Activated naive CD4-positive, alpha-beta T cell treated with anti-CD3 and anti-CD28 coated beads for 36 hours (primary cell): Measurements from ENCODE around the gene FAM13C. TPM values are rescaled to one million over a fixed set of nuclear protein-coding genes. Genes with fewer than 3 reads are reported as not detected.
"Not testable (repeated sequence)": the region's sequence is repeated elsewhere in the genome, so short reads cannot be mapped to it uniquely, and the experiment has no call there.

Experiments used
- CTCF ChIA-PET: fragments of 350-600 bp; sonication (Branson Sonifier 250); formaldehyde crosslinking; loops from one replicate; lab custom pipeline; 2021; ENCODE audit warnings: antibody characterized with exemption; lab: Charles Lee
- DNase-seq: peaks from one replicate; pipeline ENCODE4 v3.0.0-alpha.2; 2020
- H3K27ac Mint-ChIP-seq: one replicate; pipeline ENCODE4 v1.8.0; 2021; ENCODE audit warnings: mild to moderate bottlenecking, mixed read lengths
- H3K27me3 Mint-ChIP-seq: one replicate; pipeline ENCODE4 v1.8.0; 2021; ENCODE audit warnings: low read depth, mixed read lengths
- H3K36me3 Mint-ChIP-seq: one replicate; pipeline ENCODE4 v1.8.0; 2021; ENCODE audit warnings: low read depth, mixed read lengths
- H3K4me1 Mint-ChIP-seq: one replicate; pipeline ENCODE4 v1.8.0; 2021; ENCODE audit warnings: low read depth, mixed read lengths
- H3K4me3 Mint-ChIP-seq: one replicate; pipeline ENCODE4 v1.8.0; 2021; ENCODE audit warnings: mild to moderate bottlenecking, moderate library complexity, mixed read lengths
- H3K9me3 Mint-ChIP-seq: one replicate; pipeline ENCODE4 v1.8.0; 2021; ENCODE audit warnings: mixed read lengths
- intact Hi-C: fragments of 100-400 bp; cut with micrococcal nuclease; formaldehyde crosslinking; loops from one replicate; pipeline ENCODE4 v1.15.1; 2023
- total RNA-seq, 2 experiments: library from RNA; stranded (reverse); gene quantifications; one replicate each; pipeline ENCODE4 v1.2.3, GENCODE V29; 2021

Gene FAM13C
- total RNA-seq, 2 experiments from 2014 or later = not detected

DNA sequence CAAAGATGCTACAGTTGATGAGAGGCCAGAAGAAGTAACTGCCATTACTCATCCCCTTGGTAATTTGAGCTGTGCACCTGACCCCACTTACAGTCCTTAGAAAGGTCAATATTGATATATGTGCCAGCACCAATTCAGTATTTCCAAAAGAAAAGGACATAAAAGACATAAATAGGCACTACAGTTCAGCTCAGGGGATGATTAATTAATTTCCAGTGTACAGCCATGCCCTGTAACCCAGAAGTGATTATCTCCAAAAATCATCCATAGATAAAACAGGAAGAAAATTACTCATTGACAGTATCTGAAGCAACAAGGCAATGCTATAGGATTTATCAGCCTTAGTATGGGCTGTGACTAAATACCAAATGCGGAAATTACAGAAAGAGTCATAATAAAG is 103.5 kb downstream of the FAM13C start:
- no peaks in the 10 kb centered on the region for H3K36me3 Mint-ChIP-seq
- H3K27ac Mint-ChIP-seq = no peak overlapping the region
- H3K4me3 Mint-ChIP-seq = no peak overlapping the region
- CTCF ChIA-PET = no interaction called here
- no peaks in the 10 kb centered on the region for H3K9me3 Mint-ChIP-seq
- DNase-seq = no peak
- intact Hi-C loops = no loop called here
- H3K27me3 Mint-ChIP-seq = peaks cover 3% of the 10 kb centered on the region
- no peaks in the 10 kb centered on the region for H3K4me1 Mint-ChIP-seq

DNA sequence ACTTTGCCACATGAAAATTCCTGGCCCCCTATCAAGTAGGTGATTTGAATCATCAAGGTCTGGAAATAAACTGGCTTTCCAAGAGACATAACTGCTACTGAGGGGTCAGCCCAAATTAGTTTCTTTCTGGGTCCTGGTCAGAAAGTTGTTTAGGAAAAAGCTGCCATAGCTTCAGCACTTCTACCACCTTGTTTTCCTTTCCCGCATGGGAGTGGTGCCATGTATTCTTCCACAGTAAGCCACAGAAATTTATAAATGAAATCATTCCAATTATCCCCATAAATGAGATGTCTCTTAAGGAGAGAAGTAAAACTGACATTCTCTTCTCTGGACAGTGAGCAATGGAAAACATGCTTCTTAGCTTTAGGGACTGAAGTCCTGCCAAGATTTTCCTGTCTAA is 105.1 kb downstream of the FAM13C start:
- no peak overlapping the region for H3K4me3 Mint-ChIP-seq
- intact Hi-C loops = no loop called here
- H3K27me3 Mint-ChIP-seq = peaks cover 3% of the 10 kb centered on the region
- no peak for DNase-seq
- H3K4me1 Mint-ChIP-seq = no peaks in the 10 kb centered on the region
- no peaks in the 10 kb centered on the region for H3K9me3 Mint-ChIP-seq
- CTCF ChIA-PET = interaction anchor here (0.6 kb wide), 1 partner anchor 1079 kb away, joined by 3 read pairs; no protein-coding TSS in a partner anchor
- no peak overlapping the region for H3K27ac Mint-ChIP-seq
- H3K36me3 Mint-ChIP-seq = no peaks in the 10 kb centered on the region

DNA sequence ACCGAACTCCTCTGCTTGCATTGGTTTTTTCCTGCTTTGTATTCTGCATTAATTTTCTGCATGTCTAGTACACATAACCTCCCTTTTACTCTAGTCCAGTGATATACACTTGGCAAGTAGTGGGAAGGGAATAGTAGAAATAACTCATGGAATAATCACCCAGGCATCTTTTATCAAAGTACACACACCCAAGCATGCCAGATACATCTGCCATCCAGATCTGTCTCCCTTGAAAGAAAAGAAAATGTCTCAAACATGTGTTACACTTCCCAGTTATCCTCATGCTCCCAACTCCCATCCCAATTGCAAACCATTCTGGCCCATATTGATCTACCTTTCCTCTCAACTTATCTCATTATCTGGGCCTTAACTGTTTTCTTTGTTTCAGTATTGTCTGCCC is 106.9 kb downstream of the FAM13C start:
- no peak for DNase-seq
- CTCF ChIA-PET = no interaction called here
- intact Hi-C loops = no loop called here
- Mint-ChIP-seq H3K27me3 (peaks cover 3% of the 10 kb centered on the region), H3K27ac (no peak overlapping the region), H3K36me3 (no peaks in the 10 kb centered on the region), H3K9me3 (no peaks in the 10 kb centered on the region), H3K4me1 (no peaks in the 10 kb centered on the region), H3K4me3 (no peak overlapping the region)

DNA sequence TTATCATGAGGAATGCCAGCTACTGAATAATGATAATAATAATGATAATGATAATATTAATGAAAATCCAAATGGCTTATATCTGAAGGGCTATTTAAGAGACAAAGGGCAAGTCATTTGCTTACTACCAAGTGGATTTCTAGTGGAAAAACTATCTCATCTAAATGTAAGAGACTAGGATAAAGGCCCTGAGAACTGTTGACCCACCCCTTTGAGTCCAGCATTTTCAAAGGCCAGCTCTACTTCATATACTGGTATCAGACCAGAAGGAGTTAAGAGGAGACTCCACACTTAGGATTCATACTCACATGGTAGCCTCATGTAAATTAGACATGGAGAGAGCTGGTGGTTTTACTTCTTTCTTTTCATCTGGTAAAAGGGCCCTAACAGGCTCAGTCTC is 109.9 kb downstream of the FAM13C start:
- H3K27me3 Mint-ChIP-seq = peaks cover 3% of the 10 kb centered on the region
- no peaks in the 10 kb centered on the region for H3K36me3 Mint-ChIP-seq
- H3K4me1 Mint-ChIP-seq = no peaks in the 10 kb centered on the region
- H3K9me3 Mint-ChIP-seq = no peaks in the 10 kb centered on the region
- no peak overlapping the region for H3K4me3 Mint-ChIP-seq
- H3K27ac Mint-ChIP-seq = no peak overlapping the region
- CTCF ChIA-PET = no interaction called here
- intact Hi-C loops = no loop called here
- no peak for DNase-seq

DNA sequence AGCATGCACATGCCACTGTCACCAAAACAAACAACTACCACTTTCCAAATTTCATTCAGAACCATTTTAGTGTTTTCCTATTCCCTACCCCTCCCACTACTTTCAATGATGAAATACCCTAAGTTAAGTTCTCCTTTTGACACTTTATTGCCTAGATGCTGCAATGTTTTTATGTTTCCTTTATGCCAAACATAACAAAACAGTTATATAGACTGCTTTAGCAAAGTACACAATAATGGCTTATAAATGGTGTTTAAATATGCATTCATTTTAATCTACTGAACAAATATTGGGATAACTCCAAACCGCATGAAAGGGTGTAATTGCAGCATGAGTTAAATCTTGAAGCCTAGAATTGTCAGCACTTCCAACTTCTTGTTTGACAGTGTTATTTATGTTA is 116.7 kb downstream of the FAM13C start:
- no peak for DNase-seq
- H3K4me3 Mint-ChIP-seq = no peak overlapping the region
- no peaks in the 10 kb centered on the region for H3K4me1 Mint-ChIP-seq
- CTCF ChIA-PET = no interaction called here
- H3K36me3 Mint-ChIP-seq = no peaks in the 10 kb centered on the region
- no peaks in the 10 kb centered on the region for H3K27me3 Mint-ChIP-seq
- intact Hi-C loops = no loop called here
- H3K27ac Mint-ChIP-seq = no peak overlapping the region
- H3K9me3 Mint-ChIP-seq = no peaks in the 10 kb centered on the region

DNA sequence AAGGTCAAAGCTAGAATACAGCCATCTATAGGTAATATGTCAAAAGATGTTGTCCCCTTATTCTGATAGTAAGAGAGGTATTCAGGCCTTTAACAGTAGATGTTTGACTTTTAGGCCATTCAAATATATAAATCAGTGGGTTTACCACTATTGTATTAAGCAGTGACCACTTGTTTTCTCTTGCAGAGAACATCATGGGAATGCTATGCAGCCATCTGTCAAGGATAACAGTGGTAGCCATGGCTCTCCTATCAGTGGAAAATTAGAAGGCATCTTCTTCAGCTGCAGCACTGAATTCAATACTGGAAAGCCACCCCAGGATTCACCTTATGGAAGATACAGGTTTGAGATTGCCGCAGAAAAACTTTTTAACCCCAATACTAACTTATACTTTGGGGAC is 117.5 kb downstream of the FAM13C start:
- H3K4me1 Mint-ChIP-seq = no peaks in the 10 kb centered on the region
- no peak overlapping the region for H3K4me3 Mint-ChIP-seq
- no peaks in the 10 kb centered on the region for H3K9me3 Mint-ChIP-seq
- no peaks in the 10 kb centered on the region for H3K27me3 Mint-ChIP-seq
- intact Hi-C loops = loop anchor here (5.0 kb wide), 2 partner anchors 463 to 562 kb away; no protein-coding TSS in a partner anchor
- CTCF ChIA-PET = no interaction called here
- no peaks in the 10 kb centered on the region for H3K36me3 Mint-ChIP-seq
- no peak for DNase-seq
- no peak overlapping the region for H3K27ac Mint-ChIP-seq

DNA sequence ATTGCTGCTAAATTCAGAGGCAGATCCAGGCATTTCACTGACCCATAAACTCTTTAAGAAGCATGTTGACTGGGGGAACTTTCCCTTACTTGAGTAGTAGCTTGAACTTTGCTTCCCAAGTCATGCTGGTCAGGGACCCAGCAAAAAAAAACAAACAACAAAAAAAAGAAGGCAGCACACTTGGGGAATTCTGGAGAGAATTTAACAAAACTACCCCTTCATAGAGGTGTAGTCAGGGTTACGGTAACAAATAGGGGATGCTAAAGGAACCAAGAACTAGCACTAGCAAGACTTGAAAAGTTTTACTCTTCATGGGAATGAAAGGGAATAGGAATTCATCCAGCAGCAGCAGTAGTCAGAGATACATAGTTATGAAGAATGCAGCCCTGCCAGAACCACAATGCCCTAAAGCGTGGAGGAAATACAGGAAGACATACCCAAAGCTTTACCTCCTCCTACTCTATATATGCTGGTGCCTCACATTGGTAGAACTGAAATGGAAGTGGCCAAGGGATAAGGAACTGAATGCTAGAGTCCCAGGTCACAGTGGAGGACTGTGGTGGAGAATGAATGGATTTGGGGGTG is 118.6 kb downstream of the FAM13C start:
- DNase-seq = no peak
- no peaks in the 10 kb centered on the region for H3K4me1 Mint-ChIP-seq
- no peak overlapping the region for H3K4me3 Mint-ChIP-seq
- intact Hi-C loops = loop anchor here (5.0 kb wide), 2 partner anchors 461 to 564 kb away; no protein-coding TSS in a partner anchor
- no peaks in the 10 kb centered on the region for H3K9me3 Mint-ChIP-seq
- no peak overlapping the region for H3K27ac Mint-ChIP-seq
- H3K36me3 Mint-ChIP-seq = no peaks in the 10 kb centered on the region
- H3K27me3 Mint-ChIP-seq = no peaks in the 10 kb centered on the region
- CTCF ChIA-PET = interaction anchor here (0.6 kb wide), 1 partner anchor 272 kb away, joined by 4 read pairs; no protein-coding TSS in a partner anchor

DNA sequence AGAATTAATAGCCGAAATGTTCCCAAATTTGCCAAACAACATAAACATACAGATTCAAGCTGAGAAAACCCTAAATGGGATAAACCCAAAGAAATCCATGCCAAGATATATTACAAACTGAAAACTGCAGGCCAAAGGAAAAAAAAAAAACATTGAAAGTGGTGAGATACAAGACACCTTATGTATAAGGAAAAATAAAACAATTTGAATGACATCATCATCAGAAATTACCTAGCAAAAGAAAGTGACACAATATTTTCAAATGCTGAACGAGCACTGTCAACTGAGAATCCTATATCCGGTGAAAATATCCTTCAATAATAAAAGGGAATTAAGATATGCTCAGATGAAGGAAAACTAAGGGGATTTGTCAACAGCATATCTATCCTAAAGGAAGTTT is 119.4 kb downstream of the FAM13C start:
- Mint-ChIP-seq H3K4me1 (no peaks in the 10 kb centered on the region), H3K4me3 (no peak overlapping the region), H3K9me3 (no peaks in the 10 kb centered on the region), H3K36me3 (no peaks in the 10 kb centered on the region), H3K27ac (no peak overlapping the region), H3K27me3 (no peaks in the 10 kb centered on the region)
- DNase-seq = no peak
- CTCF ChIA-PET = no interaction called here
- intact Hi-C loops = loop anchor here (5.0 kb wide), 2 partner anchors 461 to 564 kb away; no protein-coding TSS in a partner anchor

DNA sequence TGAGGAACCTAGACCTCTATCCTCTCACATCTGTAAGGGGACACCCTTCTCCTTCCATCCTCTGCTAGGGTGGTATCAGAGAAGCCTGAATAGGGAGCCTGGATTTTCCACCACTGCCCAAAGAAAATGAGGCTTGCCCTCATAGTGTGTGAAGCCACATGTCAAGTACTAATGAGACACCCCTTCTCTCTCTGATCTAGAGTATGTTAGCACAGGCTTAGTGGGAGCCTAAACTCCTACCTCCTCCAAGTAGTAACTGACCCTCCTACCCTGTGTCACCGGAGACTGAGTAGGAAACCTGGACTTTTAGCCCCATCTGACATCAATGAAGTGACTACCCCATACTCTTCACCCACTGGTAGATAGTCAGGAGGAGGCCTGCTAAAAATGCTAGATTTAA is 120.3 kb downstream of the FAM13C start:
- no peak overlapping the region for H3K4me3 Mint-ChIP-seq
- H3K27me3 Mint-ChIP-seq = no peaks in the 10 kb centered on the region
- H3K4me1 Mint-ChIP-seq = no peaks in the 10 kb centered on the region
- CTCF ChIA-PET = no interaction called here
- intact Hi-C loops = loop anchor here (5.0 kb wide), 2 partner anchors 460 to 565 kb away; no protein-coding TSS in a partner anchor
- no peaks in the 10 kb centered on the region for H3K9me3 Mint-ChIP-seq
- H3K36me3 Mint-ChIP-seq = no peaks in the 10 kb centered on the region
- H3K27ac Mint-ChIP-seq = no peak overlapping the region
- no peak for DNase-seq

DNA sequence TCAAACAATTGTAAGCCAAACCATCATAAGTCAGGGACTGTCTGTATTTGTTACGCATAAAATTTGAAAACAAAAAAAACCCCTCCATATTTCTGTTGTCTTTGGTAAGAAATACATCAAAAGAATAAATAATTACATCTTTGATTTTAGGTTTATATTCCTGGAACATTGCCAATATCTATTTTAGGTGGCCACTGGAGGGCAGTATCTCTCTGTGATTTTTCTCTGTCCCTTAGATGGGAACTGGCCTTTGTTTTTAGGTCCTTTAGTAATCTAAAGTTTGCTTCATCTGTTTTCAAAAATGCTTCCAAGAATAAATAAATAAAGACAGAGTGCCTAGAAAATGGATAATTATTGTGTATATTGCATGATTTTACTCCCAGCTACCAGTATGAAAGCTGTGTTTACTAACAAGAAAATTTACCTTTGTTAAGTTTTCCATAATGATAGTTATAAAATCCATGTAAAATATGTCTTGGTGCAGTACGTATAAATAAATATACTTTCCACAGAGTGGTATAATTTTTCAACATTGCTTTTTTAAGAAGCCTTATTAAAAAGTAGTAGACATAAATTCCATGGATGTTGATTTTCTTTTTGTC is 121.7 kb downstream of the FAM13C start:
- no peak overlapping the region for H3K4me3 Mint-ChIP-seq
- intact Hi-C loops = loop anchor here (1.0 to 5.0 kb wide), 4 partner anchors 382 to 792 kb away; no protein-coding TSS in a partner anchor
- no peak for DNase-seq
- H3K27me3 Mint-ChIP-seq = no peaks in the 10 kb centered on the region
- H3K9me3 Mint-ChIP-seq = no peaks in the 10 kb centered on the region
- CTCF ChIA-PET = interaction anchor here (0.7 to 1.5 kb wide), 2 partner anchors 382 to 583 kb away, joined by 4 read pairs; no protein-coding TSS in a partner anchor
- H3K36me3 Mint-ChIP-seq = no peaks in the 10 kb centered on the region
- H3K4me1 Mint-ChIP-seq = no peaks in the 10 kb centered on the region
- H3K27ac Mint-ChIP-seq = no peak overlapping the region

DNA sequence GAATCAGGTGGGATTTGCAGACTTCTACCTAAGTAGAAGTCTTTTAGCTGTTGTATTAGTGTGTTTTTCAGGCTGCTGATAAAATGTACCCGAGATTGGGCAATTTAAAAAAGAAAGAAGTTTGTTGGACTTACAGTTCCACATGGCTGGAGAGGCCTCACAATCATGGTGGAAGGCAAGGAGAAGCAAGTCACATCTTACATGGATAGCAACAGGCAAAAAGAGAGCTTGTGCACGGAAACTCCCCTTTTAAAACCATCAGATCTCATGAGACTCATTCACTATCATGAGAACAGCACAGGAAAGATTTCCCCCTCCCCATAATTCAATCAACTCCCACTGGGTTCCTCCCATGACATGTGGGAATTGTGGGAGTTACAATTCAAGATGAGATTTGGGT is 123.2 kb downstream of the FAM13C start:
- H3K9me3 Mint-ChIP-seq, H3K27ac Mint-ChIP-seq, H3K4me3 Mint-ChIP-seq, H3K36me3 Mint-ChIP-seq, H3K4me1 Mint-ChIP-seq, H3K27me3 Mint-ChIP-seq, DNase-seq, CTCF ChIA-PET: not testable (repeated sequence)
- intact Hi-C loops = loop anchor here (10.0 kb wide), 1 partner anchor 704 kb away; no protein-coding TSS in a partner anchor

DNA sequence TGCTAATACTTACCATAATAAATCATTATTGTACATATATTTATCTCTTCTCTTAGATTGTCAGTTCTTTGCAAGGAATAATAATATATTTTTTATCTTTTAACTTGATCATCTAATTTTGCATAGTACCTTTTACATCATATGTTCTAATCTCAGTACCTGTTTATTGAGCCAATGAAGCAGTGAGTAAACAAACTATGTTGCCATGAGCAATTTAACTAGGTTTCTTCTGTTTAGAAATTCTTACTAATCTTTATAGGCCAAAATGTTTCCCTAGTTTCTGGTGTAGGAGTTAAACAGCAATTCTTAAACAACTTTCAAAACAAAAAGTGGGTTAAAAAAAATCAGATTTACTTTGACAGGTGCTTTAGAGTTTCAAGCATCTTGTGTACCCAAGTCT is 124.6 kb downstream of the FAM13C start:
- no peaks in the 10 kb centered on the region for H3K27me3 Mint-ChIP-seq
- no peak overlapping the region for H3K27ac Mint-ChIP-seq
- H3K9me3 Mint-ChIP-seq = no peaks in the 10 kb centered on the region
- H3K4me1 Mint-ChIP-seq = no peaks in the 10 kb centered on the region
- intact Hi-C loops = loop anchor here (10.0 kb wide), 1 partner anchor 703 kb away; no protein-coding TSS in a partner anchor
- H3K36me3 Mint-ChIP-seq = no peaks in the 10 kb centered on the region
- CTCF ChIA-PET = no interaction called here
- H3K4me3 Mint-ChIP-seq = no peak overlapping the region
- no peak for DNase-seq
